Measurements from ENCODE around the gene POLR1D.

POLR1D gene

GRCh38 chr13:27619728-27620376 is 1.8 kb upstream of the POLR1D start:
- no peak for DNase-seq (ENCODE audit: low spot score)
- peak; percentile 34 for ATAC-seq (ENCODE audit: low read depth)
- H3K36me3 ChIP-seq (ENCODE audit: low read depth) = peaks cover 25% of the 10 kb centered on the region
- H3K27me3 ChIP-seq (ENCODE audit: insufficient read depth, poor library complexity, severe bottlenecking) = no peaks in the 10 kb centered on the region
- H3K9me3 ChIP-seq (ENCODE audit: severe bottlenecking) = no peaks in the 10 kb centered on the region
- TF ChIP-seq, protein P1, sequence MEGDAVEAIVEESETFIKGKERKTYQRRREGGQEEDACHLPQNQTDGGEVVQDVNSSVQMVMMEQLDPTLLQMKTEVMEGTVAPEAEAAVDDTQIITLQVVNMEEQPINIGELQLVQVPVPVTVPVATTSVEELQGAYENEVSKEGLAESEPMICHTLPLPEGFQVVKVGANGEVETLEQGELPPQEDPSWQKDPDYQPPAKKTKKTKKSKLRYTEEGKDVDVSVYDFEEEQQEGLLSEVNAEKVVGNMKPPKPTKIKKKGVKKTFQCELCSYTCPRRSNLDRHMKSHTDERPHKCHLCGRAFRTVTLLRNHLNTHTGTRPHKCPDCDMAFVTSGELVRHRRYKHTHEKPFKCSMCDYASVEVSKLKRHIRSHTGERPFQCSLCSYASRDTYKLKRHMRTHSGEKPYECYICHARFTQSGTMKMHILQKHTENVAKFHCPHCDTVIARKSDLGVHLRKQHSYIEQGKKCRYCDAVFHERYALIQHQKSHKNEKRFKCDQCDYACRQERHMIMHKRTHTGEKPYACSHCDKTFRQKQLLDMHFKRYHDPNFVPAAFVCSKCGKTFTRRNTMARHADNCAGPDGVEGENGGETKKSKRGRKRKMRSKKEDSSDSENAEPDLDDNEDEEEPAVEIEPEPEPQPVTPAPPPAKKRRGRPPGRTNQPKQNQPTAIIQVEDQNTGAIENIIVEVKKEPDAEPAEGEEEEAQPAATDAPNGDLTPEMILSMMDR (IDR thresholded peaks at IDR 0.05; ENCODE audit: poor library complexity, severe bottlenecking) = no peak
- peaks cover 22% of the 10 kb centered on the region for H3K4me1 ChIP-seq (ENCODE audit: insufficient read depth, poor library complexity, severe bottlenecking)
- peak overlapping the region; percentile 90 for H3K27ac ChIP-seq (ENCODE audit: poor library complexity, severe bottlenecking)
- peak overlapping the region; percentile 66 for H3K4me3 ChIP-seq (ENCODE audit: severe bottlenecking)

- DNase-seq (ENCODE audit: low spot score) (peak; percentile 95), ATAC-seq (ENCODE audit: low read depth) (peak; percentile 84)
- Histone ChIP-seq H3K27ac (ENCODE audit: poor library complexity, severe bottlenecking) (peak within 1 kb of the TSS; percentile 90), H3K36me3 (ENCODE audit: low read depth) (peaks cover 32% of the 10 kb centered on the region), H3K9me3 (ENCODE audit: severe bottlenecking) (no peaks in the 10 kb centered on the region), H3K4me3 (ENCODE audit: severe bottlenecking) (peak within 1 kb of the TSS; percentile 66), H3K27me3 (ENCODE audit: insufficient read depth, poor library complexity, severe bottlenecking) (no peaks in the 10 kb centered on the region), H3K4me1 (ENCODE audit: insufficient read depth, poor library complexity, severe bottlenecking) (peaks cover 22% of the 10 kb centered on the region)
- TF ChIP-seq, protein P1 (IDR thresholded peaks at IDR 0.05; ENCODE audit: poor library complexity, severe bottlenecking) = no peak
Observed at GRCh38 chr13:27620377-27621115, 1.1 kb upstream of the POLR1D start, which contains the start of gene LNX2. TSS of gene LNX2 (minus strand) at chr13:27620529. CDS start at chr13:27581703, 38,826 bp downstream.

DNA sequence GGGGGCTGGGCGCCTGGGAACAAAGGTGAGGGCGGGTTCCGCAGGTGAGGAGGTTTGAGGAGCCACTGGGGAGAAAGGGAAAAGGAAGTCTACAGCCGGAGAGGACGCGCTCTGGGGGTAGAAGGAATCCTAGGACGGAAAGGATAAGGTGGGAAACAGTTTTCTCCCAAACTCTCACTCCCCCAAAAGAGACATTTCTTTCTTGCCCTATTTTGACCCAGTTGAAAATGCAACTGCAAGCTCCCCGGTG is 651 bp upstream of the POLR1D start:
- peak overlapping the region; percentile 66 for H3K4me3 ChIP-seq (ENCODE audit: severe bottlenecking)
- ATAC-seq (ENCODE audit: low read depth) = peak; percentile 17
- peaks cover 35% of the 10 kb centered on the region for H3K36me3 ChIP-seq (ENCODE audit: low read depth)
- no peaks in the 10 kb centered on the region for H3K9me3 ChIP-seq (ENCODE audit: severe bottlenecking)
- no peaks in the 10 kb centered on the region for H3K27me3 ChIP-seq (ENCODE audit: insufficient read depth, poor library complexity, severe bottlenecking)
- peak overlapping the region; percentile 90 for H3K27ac ChIP-seq (ENCODE audit: poor library complexity, severe bottlenecking)
- TF ChIP-seq, protein P1 (IDR thresholded peaks at IDR 0.05; ENCODE audit: poor library complexity, severe bottlenecking) = no peak
- DNase-seq (ENCODE audit: low spot score) = no peak
- peaks cover 22% of the 10 kb centered on the region for H3K4me1 ChIP-seq (ENCODE audit: insufficient read depth, poor library complexity, severe bottlenecking)

DNA sequence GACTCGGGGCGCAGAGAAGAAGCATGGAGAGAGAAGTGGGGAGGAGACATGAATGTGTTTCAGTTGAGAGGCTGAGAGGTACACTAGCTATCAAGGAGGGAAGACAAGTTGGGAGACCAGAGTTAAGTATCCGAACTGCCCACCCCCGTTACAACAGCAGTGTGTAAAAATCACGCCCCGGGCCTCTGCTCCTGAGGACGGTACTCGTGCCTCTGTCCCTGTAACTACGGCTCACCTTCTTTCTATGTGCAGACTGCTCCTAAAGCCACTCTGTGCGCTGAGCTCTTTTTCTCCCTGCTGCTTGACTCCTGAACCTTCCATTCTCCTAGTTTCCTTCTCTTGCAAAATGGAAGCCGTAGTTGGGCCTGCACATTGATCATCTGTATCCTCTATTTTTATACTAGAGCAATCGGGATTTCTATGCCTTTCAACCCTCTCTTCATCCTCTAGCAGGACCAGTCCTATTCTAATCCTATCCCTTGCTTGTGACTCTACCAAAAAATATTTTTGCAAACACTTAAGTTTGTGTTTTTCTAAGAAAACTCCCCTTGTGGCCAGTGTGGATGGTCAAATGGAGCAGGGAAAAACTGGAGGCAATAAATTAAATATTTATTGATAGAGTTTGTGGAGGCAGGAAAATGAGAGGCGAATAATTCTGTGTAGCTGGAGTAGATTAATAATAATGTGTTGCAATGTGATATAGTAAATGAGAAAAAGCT is 569 bp downstream of the POLR1D start:
- peaks cover 22% of the 10 kb centered on the region for H3K4me1 ChIP-seq (ENCODE audit: insufficient read depth, poor library complexity, severe bottlenecking)
- TF ChIP-seq, protein P1 (IDR thresholded peaks at IDR 0.05; ENCODE audit: poor library complexity, severe bottlenecking) = no peak
- ATAC-seq (ENCODE audit: low read depth) = no peak
- DNase-seq (ENCODE audit: low spot score) = no peak
- H3K9me3 ChIP-seq (ENCODE audit: severe bottlenecking) = no peaks in the 10 kb centered on the region
- no peaks in the 10 kb centered on the region for H3K27me3 ChIP-seq (ENCODE audit: insufficient read depth, poor library complexity, severe bottlenecking)
- peak overlapping the region; percentile 66 for H3K4me3 ChIP-seq (ENCODE audit: severe bottlenecking)
- H3K36me3 ChIP-seq (ENCODE audit: low read depth) = peaks cover 38% of the 10 kb centered on the region
- H3K27ac ChIP-seq (ENCODE audit: poor library complexity, severe bottlenecking) = peak overlapping the region; percentile 90
